Measurements from ENCODE around the gene TRAM2. TPM values are rescaled to one million over a fixed set of nuclear protein-coding genes. Genes with fewer than 3 reads are reported as not detected.

The TRAM2 gene
- total RNA-seq, 2 donors from 2014 or later = 19.1 to 21.2 TPM

GRCh38 chr6:52499681-52500236, 77.1 kb downstream of the TRAM2 start:
- peaks cover 4% of the 10 kb centered on the region for H3K4me1 ChIP-seq
- intact Hi-C loops (cut with DNase I) = loop anchor here (10.0 kb wide), 1 partner anchor 165 kb away; no protein-coding TSS in a partner anchor

DNA sequence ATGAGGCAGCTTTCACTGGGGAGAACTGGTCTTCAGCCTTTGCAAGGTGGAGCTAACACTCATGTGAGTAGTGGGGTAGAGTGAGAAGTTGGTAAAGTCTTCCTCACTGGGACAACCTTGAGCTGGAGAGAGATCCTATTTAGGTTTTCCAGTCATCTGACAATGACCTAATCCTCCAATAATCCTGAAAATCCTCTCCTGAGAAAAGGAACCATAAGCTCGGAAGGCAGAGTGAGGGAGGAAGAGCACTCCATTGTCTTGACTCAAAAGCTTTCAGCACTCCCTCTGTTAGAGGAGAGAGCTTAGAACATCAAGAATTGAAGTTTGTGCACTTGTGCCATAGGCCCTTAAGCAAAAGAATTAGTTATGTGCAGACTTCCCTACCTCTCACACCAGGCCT, 77.8 kb downstream of the TRAM2 start:
- Histone ChIP-seq H3K9me3 (no peaks in the 10 kb centered on the region), H3K27ac (no peak overlapping the region), H3K9ac (ENCODE audit: low read depth in 2 of 2, low read length in 2 of 2) (peak overlapping the region in 1 of 2 donors; percentile 0), H3K4me3 (no peak overlapping the region), H3K4me1 (peaks cover 4% of the 10 kb centered on the region), H3K36me3 (peaks cover 5% of the 10 kb centered on the region), H3K27me3 (no peaks in the 10 kb centered on the region)
- DNase-seq = no peak
- intact Hi-C loops (cut with DNase I) = no loop called here
- TF ChIP-seq, protein P1, sequence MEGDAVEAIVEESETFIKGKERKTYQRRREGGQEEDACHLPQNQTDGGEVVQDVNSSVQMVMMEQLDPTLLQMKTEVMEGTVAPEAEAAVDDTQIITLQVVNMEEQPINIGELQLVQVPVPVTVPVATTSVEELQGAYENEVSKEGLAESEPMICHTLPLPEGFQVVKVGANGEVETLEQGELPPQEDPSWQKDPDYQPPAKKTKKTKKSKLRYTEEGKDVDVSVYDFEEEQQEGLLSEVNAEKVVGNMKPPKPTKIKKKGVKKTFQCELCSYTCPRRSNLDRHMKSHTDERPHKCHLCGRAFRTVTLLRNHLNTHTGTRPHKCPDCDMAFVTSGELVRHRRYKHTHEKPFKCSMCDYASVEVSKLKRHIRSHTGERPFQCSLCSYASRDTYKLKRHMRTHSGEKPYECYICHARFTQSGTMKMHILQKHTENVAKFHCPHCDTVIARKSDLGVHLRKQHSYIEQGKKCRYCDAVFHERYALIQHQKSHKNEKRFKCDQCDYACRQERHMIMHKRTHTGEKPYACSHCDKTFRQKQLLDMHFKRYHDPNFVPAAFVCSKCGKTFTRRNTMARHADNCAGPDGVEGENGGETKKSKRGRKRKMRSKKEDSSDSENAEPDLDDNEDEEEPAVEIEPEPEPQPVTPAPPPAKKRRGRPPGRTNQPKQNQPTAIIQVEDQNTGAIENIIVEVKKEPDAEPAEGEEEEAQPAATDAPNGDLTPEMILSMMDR (IDR thresholded peaks at IDR 0.05) = no peak

More at GRCh38 chr6:52499681-52500236, 77.1 kb downstream of the TRAM2 start:
- no peak overlapping the region for H3K27ac ChIP-seq
- H3K27me3 ChIP-seq = no peaks in the 10 kb centered on the region
- no peaks in the 10 kb centered on the region for H3K9me3 ChIP-seq
- no peak overlapping the region for H3K4me3 ChIP-seq
- peaks cover 5% of the 10 kb centered on the region for H3K36me3 ChIP-seq
- DNase-seq = no peak
- TF ChIP-seq, protein P1 (IDR thresholded peaks at IDR 0.05) = no peak
- H3K9ac ChIP-seq (ENCODE audit: low read depth in 2 of 2, low read length in 2 of 2) = no peak overlapping the region

- H3K4me1 ChIP-seq = no peaks in the 10 kb centered on the region
- no peak for DNase-seq
- peak overlapping the region; percentile 10 for H3K27ac ChIP-seq
- no peaks in the 10 kb centered on the region for H3K9me3 ChIP-seq
- H3K4me3 ChIP-seq = no peak overlapping the region
- H3K36me3 ChIP-seq = peaks cover 5% of the 10 kb centered on the region
- peak overlapping the region in 1 of 2 donors; percentile 0 for H3K9ac ChIP-seq (ENCODE audit: low read depth in 2 of 2, low read length in 2 of 2)
- H3K27me3 ChIP-seq = no peaks in the 10 kb centered on the region
- TF ChIP-seq, protein P1 (IDR thresholded peaks at IDR 0.05) = no peak
- intact Hi-C loops (cut with DNase I) = no loop called here
These were observed 78.3 kb downstream of the TRAM2 start for GRCh38 chr6:52498538-52499017.

GRCh38 chr6:52497652-52498408, 79.0 kb downstream of the TRAM2 start:
- H3K27ac ChIP-seq = peak overlapping the region; percentile 10
- intact Hi-C loops (cut with DNase I) = no loop called here
- H3K36me3 ChIP-seq = peaks cover 5% of the 10 kb centered on the region
- H3K4me1 ChIP-seq = no peaks in the 10 kb centered on the region
- no peak for DNase-seq
- H3K4me3 ChIP-seq = no peak overlapping the region
- TF ChIP-seq, protein P1 (IDR thresholded peaks at IDR 0.05) = no peak
- H3K9ac ChIP-seq (ENCODE audit: low read depth in 2 of 2, low read length in 2 of 2) = no peak overlapping the region
- H3K9me3 ChIP-seq = no peaks in the 10 kb centered on the region
- no peaks in the 10 kb centered on the region for H3K27me3 ChIP-seq

GRCh38 chr6:52496631-52497030, 80.2 kb downstream of the TRAM2 start:
- Histone ChIP-seq H3K36me3 (no peaks in the 10 kb centered on the region), H3K4me3 (no peak overlapping the region), H3K9ac (ENCODE audit: low read depth in 2 of 2, low read length in 2 of 2) (no peak overlapping the region), H3K4me1 (no peaks in the 10 kb centered on the region), H3K27ac (no peak overlapping the region), H3K9me3 (no peaks in the 10 kb centered on the region), H3K27me3 (no peaks in the 10 kb centered on the region)
- DNase-seq = no peak
- intact Hi-C loops (cut with DNase I) = no loop called here
- TF ChIP-seq, protein P1 (IDR thresholded peaks at IDR 0.05) = no peak

All from colonic mucosa (tissue), 4 donors.